HG03064 (cell line): ENCODE results near the gene MRM2.

Experiments
- ATAC-seq: cut with Tn5 transposase; IDR thresholded peaks from one replicate; pipeline ENCODE4 v1.9.1; 2021; ENCODE audit warnings: low read depth; ENCODE audit not compliant: unreplicated experiment

MRM2 gene

GRCh38 chr7:2225336-2225735, 16.7 kb downstream of the MRM2 start:
- ATAC-seq = no peak

- ATAC-seq = no peak
These were observed 17.1 kb downstream of the MRM2 start for GRCh38 chr7:2224934-2225333.

- ATAC-seq = no peak
These were observed 17.5 kb downstream of the MRM2 start for GRCh38 chr7:2224491-2224928.

GRCh38 chr7:2223321-2223720, 18.7 kb downstream of the MRM2 start:
- ATAC-seq = no peak

GRCh38 chr7:2222516-2222915, 19.5 kb downstream of the MRM2 start:
- ATAC-seq = no peak

GRCh38 chr7:2220954-2221353, 21.1 kb downstream of the MRM2 start:
- no peak for ATAC-seq

- ATAC-seq = no peak
These were observed 21.5 kb downstream of the MRM2 start for GRCh38 chr7:2220506-2220905.

GRCh38 chr7:2220030-2220429, 22.0 kb downstream of the MRM2 start:
- ATAC-seq = no peak

- no peak for ATAC-seq
These were observed 22.4 kb downstream of the MRM2 start for GRCh38 chr7:2219606-2220005.

- no peak for ATAC-seq
These were observed 22.9 kb downstream of the MRM2 start for GRCh38 chr7:2219136-2219535.

GRCh38 chr7:2218444-2218785, 23.6 kb downstream of the MRM2 start:
- no peak for ATAC-seq

- no peak for ATAC-seq
These were observed 24.1 kb downstream of the MRM2 start for GRCh38 chr7:2217716-2218443.

- no peak for ATAC-seq
These were observed 24.8 kb downstream of the MRM2 start for GRCh38 chr7:2217206-2217605.

GRCh38 chr7:2215851-2216250, 26.2 kb downstream of the MRM2 start:
- ATAC-seq = no peak

- ATAC-seq = no peak
These were observed 27.4 kb downstream of the MRM2 start for GRCh38 chr7:2214636-2215035.

GRCh38 chr7:2213551-2214215, 28.3 kb downstream of the MRM2 start:
- no peak for ATAC-seq

- ATAC-seq = no peak
These were observed 29.1 kb downstream of the MRM2 start for GRCh38 chr7:2212906-2213305.

- no peak for ATAC-seq
These were observed 30.1 kb downstream of the MRM2 start for GRCh38 chr7:2211926-2212325.

- no peak for ATAC-seq
These were observed 30.6 kb downstream of the MRM2 start for GRCh38 chr7:2211259-2211880.

- ATAC-seq = no peak
These were observed 31.3 kb downstream of the MRM2 start for GRCh38 chr7:2210551-2211258.

GRCh38 chr7:2209961-2210323, 32.1 kb downstream of the MRM2 start:
- no peak for ATAC-seq
